Measurements from ENCODE around the gene PES1.
"Not testable (repeated sequence)": the region's sequence is repeated elsewhere in the genome, so short reads cannot be mapped to it uniquely, and the experiment has no call there.

Gene PES1

DNA sequence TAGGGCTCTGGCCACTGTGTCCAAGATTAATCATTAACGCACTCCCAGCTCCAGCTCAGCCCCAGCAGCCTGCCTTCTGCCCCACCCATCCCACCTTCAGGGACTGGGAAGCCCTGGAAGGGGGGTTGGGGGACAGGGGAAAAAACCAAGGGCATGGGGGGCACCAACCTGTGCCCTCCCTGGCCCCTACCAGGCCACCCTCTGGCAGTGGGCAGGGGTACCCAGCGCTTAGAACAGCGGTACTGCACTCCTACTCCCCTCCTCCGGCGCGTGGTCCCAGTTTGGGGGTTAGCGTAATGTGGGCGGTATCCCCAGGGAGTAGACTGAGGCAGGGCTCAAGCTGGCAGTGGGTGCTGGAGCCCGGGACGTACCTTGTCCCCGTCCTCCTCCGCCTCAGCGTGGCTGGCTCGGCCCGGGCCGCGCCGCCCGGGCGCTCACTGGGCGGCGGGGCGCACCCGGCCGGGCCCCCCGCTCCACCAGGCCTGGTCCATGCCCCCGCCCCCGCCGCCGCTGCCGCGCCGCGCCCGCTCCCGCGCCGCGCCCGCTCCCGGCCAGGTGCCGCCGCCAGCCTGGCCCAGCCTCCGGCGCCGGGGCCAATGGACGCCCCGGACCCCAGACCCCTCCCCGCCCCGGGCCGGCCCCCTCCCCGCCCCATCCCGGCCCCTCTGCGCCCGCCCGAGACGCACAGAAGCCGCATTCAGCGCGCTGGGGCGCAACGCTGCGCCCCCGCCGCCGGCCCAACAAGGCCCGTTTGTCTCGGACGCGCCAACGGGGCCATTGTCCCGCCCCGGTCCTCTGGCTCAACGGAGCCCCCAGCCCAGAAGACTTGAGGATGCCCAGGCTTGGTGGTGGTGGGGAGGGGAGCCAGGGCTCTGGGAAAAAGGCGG, 17.4 kb downstream of the PES1 start, which contains the start of gene GAL3ST1:
TSS of gene GAL3ST1 (minus strand) at position 571 of the 887 bp plus-strand sequence. CDS start 17,273 bp downstream, outside the sequence.
- no peak for DNase-seq

- no peak for DNase-seq
Measured at GRCh38 chr22:30573594-30574094, 18.1 kb downstream of the PES1 start.

DNA sequence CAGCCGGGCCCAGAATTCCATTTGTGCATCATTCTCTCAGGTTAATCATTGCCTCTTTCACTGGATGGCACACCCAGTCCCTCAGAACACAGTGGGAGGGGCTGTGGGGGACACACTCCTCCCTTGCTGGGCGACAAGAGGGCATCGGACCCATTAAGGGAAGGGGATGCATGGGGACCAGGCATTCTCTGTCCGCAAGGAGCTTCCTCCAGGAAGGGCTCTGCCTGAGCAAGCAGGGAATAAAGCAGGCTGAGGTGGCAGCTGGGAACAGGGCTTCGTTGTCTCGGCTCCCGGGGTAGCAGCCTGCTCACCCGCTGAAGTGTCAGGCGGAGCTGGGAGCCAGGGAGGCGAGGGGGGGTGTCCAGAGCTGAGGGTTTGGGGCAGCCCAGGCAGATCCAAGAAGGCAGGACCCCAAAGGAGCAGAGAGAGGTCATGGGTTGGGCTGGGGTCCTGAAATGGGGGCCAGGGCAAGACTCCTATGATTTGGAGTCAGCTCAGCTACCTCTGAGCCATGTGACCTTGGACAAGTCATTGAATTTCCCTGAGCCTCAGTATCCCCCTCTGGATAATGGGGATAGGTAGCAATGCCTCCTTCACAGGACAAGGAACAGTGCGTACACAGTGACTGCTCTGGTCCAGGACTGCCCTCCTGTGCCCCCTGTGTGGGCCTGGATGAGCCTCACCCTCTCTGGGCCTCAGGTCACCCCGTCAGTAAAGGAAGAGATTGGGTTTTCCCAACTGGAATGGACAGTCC, 18.7 kb downstream of the PES1 start:
- DNase-seq: no peak

GRCh38 chr22:30572210-30572609, 19.5 kb downstream of the PES1 start:
- DNase-seq: no peak

- no peak for DNase-seq
Measured at GRCh38 chr22:30569674-30570202, 22.0 kb downstream of the PES1 start.

DNA sequence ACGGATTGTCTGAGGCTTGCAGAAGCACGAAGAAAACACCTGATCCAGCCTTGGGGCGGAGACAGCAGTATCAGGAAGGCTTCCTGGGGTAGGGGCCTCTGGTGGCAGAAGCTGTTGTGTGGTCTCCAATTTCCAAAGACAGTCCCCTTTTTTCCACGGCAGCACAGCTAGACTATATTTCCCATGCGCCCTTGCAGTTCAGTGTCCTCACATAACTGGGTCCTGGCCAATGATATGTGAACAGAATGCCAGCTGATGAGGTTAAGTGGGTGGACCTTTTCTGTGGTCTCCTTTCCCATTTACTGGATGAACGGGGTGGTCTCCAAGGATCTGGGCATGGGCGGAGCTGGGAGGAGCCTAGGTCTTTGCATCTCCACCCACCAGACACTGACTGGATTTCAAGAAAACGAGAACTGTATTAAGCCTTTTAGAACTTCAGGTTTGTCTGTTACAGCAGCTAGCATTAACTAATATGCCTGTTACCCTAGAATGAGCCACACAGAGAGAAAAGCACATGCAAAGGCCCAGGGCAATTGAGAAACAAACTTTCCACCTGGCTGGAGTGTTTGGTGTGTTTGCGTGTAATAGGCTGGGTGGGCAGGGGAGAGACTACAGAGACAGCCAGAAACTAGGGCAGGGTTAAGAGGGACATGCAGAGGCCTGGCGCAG, 23.4 kb downstream of the PES1 start:
- DNase-seq: no peak

DNA sequence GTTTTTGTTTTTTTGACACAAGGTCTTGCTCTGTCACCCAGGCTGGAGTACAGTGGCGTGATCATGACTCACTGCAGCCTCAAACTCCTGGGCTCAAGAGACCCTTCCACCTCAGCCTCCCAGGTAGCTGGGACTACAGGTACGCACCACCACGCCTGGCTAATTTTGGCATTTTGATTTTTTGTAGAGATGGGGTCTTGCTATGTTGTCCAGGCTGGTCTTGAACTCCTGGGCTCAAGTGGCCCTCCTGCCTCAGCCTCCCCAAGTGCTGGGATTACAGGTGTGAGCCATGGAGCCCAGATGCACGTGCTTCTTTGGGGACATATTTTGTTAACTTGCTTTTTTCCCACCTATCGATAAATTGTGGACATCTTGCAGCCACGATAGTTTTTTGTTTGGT, 24.4 kb downstream of the PES1 start:
- DNase-seq: not testable (repeated sequence)

- DNase-seq: no peak
Measured at GRCh38 chr22:30566125-30566524, 25.6 kb downstream of the PES1 start.

DNA sequence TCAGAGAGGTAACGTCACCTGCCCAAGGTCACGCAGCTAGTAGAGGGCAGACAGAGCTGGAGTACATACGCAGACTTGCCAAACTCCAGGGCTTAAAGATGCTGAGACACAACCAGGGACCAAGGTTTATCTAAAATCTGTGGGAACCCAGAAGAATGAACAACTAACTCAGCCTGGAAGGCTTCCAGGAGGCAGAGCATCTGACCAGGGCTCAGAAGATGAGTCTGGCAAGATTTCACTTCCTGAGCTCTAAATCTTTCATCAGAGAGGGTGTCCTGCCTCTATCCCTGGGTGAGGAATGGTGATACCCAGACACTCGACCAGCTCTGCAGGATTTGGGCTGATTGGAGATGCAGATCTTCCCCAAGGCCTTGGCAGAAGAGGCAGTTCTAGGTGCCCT, 26.4 kb downstream of the PES1 start:
- DNase-seq: no peak

- no peak for DNase-seq
Measured at GRCh38 chr22:30564761-30565119, 27.0 kb downstream of the PES1 start.

DNA sequence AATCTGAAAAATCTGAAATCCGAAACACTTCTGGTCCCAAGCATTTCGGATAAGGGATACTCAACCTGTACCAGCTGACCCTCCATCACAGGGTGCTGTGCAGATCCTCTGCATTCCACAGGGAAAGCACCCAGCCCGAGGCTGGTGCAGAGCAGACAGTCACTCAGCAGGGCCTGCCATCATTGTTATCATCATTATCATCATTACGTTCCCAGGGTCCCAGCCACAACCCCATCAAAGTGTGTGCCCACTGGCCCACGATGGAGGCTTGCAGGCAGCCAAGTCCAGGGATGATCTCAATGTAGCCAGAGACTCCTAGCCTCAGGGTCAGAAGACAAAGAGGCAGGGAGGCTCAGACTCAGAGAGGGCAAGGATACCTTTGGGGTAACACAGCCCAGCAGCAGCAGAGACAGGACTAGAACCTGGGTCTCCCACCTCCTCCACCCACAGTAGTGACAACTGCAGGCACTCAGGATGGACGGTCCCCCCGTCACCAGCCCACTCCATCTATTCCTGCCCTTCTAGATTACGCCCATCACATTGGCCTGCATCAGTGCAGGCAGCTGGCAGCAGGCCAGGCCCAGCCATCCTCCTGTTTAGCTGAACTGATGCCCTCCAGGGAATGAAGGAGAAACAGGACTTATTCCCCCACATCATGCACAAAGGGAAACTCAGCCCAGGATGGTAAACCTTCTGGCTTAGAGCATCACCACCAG, 27.5 kb downstream of the PES1 start:
- DNase-seq: no peak

DNA sequence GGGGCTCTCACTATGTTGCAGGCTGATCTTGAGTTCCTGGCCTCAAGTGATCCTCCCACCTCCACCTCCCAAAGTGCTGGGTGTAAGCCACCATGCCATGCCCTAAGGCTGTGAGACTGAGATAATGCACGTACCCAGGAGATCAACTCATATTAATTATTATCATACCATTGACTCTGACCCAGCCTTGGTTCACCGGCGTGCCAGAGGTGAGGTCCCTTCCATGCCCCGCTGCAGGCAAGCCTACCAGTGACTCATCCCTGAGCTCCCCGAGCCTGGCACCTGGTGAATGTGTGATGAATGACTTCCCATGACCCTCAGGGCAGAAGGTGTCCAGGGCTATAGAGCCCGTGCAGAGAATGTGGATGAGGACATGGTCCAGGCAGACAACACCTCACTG, 29.3 kb downstream of the PES1 start:
- DNase-seq: no peak

- DNase-seq: no peak
Measured at GRCh38 chr22:30561402-30562189, 30.1 kb downstream of the PES1 start.

GRCh38 chr22:30560643-30561202, 31.0 kb downstream of the PES1 start:
- not testable (repeated sequence) for DNase-seq

- DNase-seq: no peak
Measured at GRCh38 chr22:30559889-30560288, 31.8 kb downstream of the PES1 start.

- DNase-seq: no peak
Measured at GRCh38 chr22:30557243-30557642, 34.5 kb downstream of the PES1 start.

- no peak for DNase-seq
Measured at GRCh38 chr22:30556388-30556787, 35.3 kb downstream of the PES1 start.

- no peak for DNase-seq
Measured at GRCh38 chr22:30555282-30556210, 36.2 kb downstream of the PES1 start.

- no peak for DNase-seq
Measured at GRCh38 chr22:30553971-30554370, 37.7 kb downstream of the PES1 start.

- DNase-seq: no peak
Measured at GRCh38 chr22:30552719-30553118, 39.0 kb downstream of the PES1 start.

Data from DMS153 (cell line).